Activated naive CD8-positive, alpha-beta T cell treated with anti-CD3 and anti-CD28 coated beads, Interleukin-2, amount 10 ng/mL, durations not matched to agents 7 days and 5 days (primary cell): ENCODE results near the gene CCDC148. TPM values are rescaled to one million over a fixed set of nuclear protein-coding genes. Genes with fewer than 3 reads are reported as not detected.
"Not testable (repeated sequence)": the region's sequence is repeated elsewhere in the genome, so short reads cannot be mapped to it uniquely, and the experiment has no call there.

Experiments
- ATAC-seq: fragments of 150-1000 bp; cut with Tn5 transposase; one replicate; pipeline ENCODE4 v1.10.0; 2021; ENCODE audit warnings: low read depth, moderate library complexity
- POLR2A ChIA-PET: fragments of 350-600 bp; sonication (Branson Sonifier 250); formaldehyde crosslinking; loops from one replicate; lab custom pipeline; 2021; ENCODE audit warnings: antibody characterized with exemption; lab: Charles Lee
- DNase-seq: peaks from one replicate; pipeline ENCODE4 v3.0.0; 2021
- H3K27ac Mint-ChIP-seq: one replicate; pipeline ENCODE4 v1.8.0; 2022; ENCODE audit warnings: mild to moderate bottlenecking, mixed read lengths
- H3K27me3 Mint-ChIP-seq: one replicate; pipeline ENCODE4 v1.8.0; 2022; ENCODE audit warnings: mild to moderate bottlenecking, moderate library complexity, mixed read lengths
- H3K36me3 Mint-ChIP-seq: one replicate; pipeline ENCODE4 v1.8.0; 2021; ENCODE audit warnings: mild to moderate bottlenecking, mixed read lengths
- H3K4me1 Mint-ChIP-seq: one replicate; pipeline ENCODE4 v1.8.0; 2021; ENCODE audit warnings: mixed read lengths
- H3K4me3 Mint-ChIP-seq: one replicate; pipeline ENCODE4 v1.8.0; 2022; ENCODE audit warnings: mild to moderate bottlenecking, moderate library complexity, mixed read lengths
- H3K9me3 Mint-ChIP-seq: one replicate; pipeline ENCODE4 v1.8.0; 2021; ENCODE audit warnings: mixed read lengths
- total RNA-seq, 2 experiments: library from RNA; stranded (reverse); gene quantifications; one replicate each; pipeline ENCODE4 v1.2.3, GENCODE V29; 2021

Gene CCDC148
- total RNA-seq, 2 experiments from 2014 or later, result not detected

DNA sequence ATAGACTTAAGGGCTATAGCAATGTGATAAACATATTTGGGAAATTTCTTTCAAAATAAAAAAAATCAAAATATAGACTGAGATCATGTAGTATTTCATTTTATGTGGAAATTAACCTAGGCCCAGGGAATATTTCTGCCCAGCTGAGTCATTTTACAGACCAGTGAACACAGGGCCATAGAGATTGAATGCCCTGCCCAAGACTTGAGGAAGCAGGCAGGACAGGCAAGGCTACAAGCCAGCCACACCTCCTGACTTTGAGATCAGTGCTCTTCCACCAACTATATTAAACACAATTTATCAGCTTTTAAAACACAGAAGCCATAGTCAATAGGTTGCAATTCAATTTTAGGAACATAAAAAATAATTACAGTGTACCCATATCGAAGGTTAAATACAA, 12.9 kb downstream of the CCDC148 start:
- DNase-seq, result no peak
- ATAC-seq, result no peak
- no peak overlapping the region for H3K27ac Mint-ChIP-seq
- H3K27me3 Mint-ChIP-seq, result peaks cover 6% of the 10 kb centered on the region
- H3K4me3 Mint-ChIP-seq, result no peak overlapping the region
- POLR2A ChIA-PET, result no interaction called here
- H3K36me3 Mint-ChIP-seq, result no peaks in the 10 kb centered on the region
- no peaks in the 10 kb centered on the region for H3K4me1 Mint-ChIP-seq
- peaks cover 2% of the 10 kb centered on the region for H3K9me3 Mint-ChIP-seq

DNA sequence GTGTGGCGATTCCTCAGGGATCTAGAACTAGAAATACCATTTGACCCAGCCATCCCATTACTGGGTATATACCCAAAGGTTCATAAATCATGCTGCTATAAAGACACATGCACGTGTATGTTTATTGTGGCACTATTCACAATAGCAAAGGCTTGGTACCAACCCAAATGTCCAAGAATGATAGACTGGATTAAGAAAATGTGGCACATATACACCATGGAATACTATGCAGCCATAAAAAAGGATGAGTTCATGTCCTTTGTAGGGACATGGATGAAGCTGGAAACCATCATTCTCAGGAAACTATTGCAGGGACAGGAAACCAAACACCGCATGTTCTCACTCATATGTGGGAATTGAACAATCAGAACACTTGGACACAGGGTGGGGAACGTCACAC, 17.5 kb downstream of the CCDC148 start:
- H3K36me3 Mint-ChIP-seq, H3K27me3 Mint-ChIP-seq, DNase-seq, H3K4me1 Mint-ChIP-seq, H3K27ac Mint-ChIP-seq, ATAC-seq, POLR2A ChIA-PET, H3K4me3 Mint-ChIP-seq, H3K9me3 Mint-ChIP-seq: not testable (repeated sequence)

DNA sequence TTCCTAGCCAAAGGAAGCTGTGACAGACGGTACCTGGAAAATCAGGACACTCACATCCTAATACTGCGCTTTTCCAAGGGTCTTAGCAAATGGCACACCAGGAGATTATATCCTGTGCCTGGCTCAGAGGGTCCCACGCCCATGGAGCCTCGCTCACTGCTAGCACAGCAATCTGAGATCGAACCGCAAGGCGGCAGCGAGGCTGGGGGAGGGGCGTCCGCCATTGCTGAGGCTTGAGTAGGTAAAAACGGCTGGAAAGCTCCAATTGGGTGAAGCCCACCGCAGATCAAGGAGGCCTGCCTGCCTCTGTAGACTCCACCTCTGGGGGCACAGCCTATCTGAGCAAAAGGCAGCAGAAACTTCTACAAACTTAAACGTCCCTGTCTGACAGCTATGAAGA, 22.8 kb downstream of the CCDC148 start:
- ATAC-seq, POLR2A ChIA-PET, H3K27me3 Mint-ChIP-seq, H3K36me3 Mint-ChIP-seq, H3K4me1 Mint-ChIP-seq, H3K4me3 Mint-ChIP-seq, DNase-seq, H3K27ac Mint-ChIP-seq, H3K9me3 Mint-ChIP-seq: not testable (repeated sequence)

DNA sequence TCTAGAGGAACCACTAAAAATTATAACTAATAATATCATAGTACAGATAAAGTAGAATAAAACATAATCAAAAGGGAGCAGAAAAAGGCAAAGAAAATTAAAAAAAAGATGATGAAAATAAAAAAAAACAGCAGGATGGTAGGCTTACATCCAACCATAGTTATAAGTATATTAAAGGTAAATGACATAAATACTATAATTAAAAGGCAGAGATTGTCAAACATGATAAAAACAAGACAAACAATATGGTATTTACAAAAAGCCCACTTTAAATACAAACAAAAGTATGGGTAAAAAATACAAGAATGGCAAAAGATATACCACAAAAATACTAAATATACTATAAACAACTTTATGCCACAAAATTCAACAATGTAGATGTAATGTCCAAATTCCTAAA, 24.4 kb downstream of the CCDC148 start:
- peaks cover 5% of the 10 kb centered on the region for H3K27me3 Mint-ChIP-seq
- ATAC-seq (no peak), DNase-seq (no peak)
- peaks cover 4% of the 10 kb centered on the region for H3K36me3 Mint-ChIP-seq
- H3K4me1 Mint-ChIP-seq, result no peaks in the 10 kb centered on the region
- POLR2A ChIA-PET, result no interaction called here
- H3K4me3 Mint-ChIP-seq, result no peak overlapping the region
- H3K27ac Mint-ChIP-seq, result no peak overlapping the region
- peaks cover 11% of the 10 kb centered on the region for H3K9me3 Mint-ChIP-seq

DNA sequence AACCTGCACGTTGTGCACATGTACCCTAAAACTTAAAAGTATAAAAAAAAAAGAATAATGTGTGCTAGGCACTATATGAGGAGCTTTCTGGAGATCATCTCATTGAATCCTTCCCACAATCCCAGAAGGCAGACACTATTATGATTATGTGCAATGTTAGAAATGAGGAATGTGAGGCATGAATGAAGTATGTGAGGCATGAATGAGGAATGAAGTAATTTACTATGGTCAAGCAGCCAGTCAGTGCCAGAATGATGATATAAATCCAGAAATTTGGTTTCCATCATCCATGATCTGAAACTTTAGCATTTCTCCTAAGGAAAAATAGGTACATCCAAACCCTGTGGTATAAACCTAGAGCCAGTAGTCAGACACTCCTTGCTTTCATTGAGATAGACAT, 42.0 kb downstream of the CCDC148 start:
- Mint-ChIP-seq H3K27ac (no peak overlapping the region), H3K4me1 (no peaks in the 10 kb centered on the region), H3K4me3 (no peak overlapping the region), H3K9me3 (peaks cover 9% of the 10 kb centered on the region), H3K36me3 (peaks cover 2% of the 10 kb centered on the region), H3K27me3 (peaks cover 8% of the 10 kb centered on the region)
- POLR2A ChIA-PET, result no interaction called here
- no peak for DNase-seq
- ATAC-seq, result no peak

DNA sequence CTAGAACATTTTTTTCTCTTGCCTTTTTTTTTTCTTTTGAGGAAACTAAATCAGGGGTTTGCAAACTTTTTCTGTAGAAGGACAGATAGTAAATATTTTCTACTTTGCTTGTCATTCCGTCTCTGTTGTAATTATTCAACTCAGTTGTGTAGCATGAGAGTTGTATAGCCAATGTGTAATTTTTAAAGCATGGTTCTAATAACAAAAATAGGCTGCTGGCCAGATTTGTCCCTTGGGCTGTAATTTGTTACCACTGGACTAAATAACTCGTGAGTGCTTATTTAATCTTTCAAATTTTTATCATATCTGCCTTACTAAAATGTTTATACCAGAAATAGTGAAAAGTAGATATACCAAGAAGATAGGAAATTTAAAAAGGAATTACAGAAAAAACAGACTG, 43.0 kb downstream of the CCDC148 start:
- DNase-seq (no peak), ATAC-seq (no peak)
- H3K4me3 Mint-ChIP-seq, result no peak overlapping the region
- no peak overlapping the region for H3K27ac Mint-ChIP-seq
- H3K36me3 Mint-ChIP-seq, result peaks cover 2% of the 10 kb centered on the region
- POLR2A ChIA-PET, result no interaction called here
- peaks cover 8% of the 10 kb centered on the region for H3K27me3 Mint-ChIP-seq
- no peaks in the 10 kb centered on the region for H3K4me1 Mint-ChIP-seq
- peaks cover 10% of the 10 kb centered on the region for H3K9me3 Mint-ChIP-seq

DNA sequence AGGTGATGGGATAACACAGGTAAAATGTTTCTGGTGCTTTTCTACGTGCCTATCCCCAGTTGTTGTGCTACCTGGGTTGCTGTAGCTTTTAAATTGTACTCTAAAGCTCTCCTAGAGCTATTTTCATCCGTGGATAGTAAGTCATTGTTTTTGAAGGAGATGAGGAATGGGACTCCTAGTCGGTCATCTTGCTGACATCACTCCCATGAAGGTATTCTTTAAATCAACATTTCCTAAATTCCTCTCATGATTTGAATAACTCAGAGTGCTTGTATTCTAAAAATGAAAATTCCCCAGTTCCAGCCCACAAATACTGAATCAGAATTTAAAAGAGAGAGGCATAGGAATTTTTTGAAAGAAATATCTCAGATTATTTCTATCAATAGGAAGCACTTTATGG, 44.3 kb downstream of the CCDC148 start:
- H3K4me3 Mint-ChIP-seq, result no peak overlapping the region
- H3K9me3 Mint-ChIP-seq, result peaks cover 10% of the 10 kb centered on the region
- no peaks in the 10 kb centered on the region for H3K4me1 Mint-ChIP-seq
- no peak for DNase-seq
- H3K36me3 Mint-ChIP-seq, result peaks cover 2% of the 10 kb centered on the region
- POLR2A ChIA-PET, result no interaction called here
- H3K27ac Mint-ChIP-seq, result no peak overlapping the region
- H3K27me3 Mint-ChIP-seq, result peaks cover 8% of the 10 kb centered on the region
- ATAC-seq, result no peak

DNA sequence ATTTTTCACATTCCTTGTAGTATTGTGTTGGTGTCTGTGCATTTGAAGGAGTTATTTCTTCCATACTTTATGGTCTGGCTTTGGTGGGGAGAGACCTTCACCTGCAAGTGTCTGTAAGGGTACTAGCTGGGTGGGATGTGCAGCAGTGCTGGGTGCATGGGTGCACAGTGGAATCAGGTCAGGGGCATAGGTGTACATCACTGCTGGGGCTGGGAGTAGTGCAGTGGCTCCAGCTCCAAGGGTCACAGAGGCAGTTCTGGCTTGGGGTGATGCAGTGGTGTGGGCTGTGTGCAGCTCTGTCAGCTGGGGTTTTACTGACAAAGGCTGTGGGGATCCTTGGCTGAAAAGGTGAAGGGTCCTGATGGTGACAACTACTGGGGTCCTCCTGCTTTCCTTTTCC, 44.8 kb downstream of the CCDC148 start:
- H3K36me3 Mint-ChIP-seq, result peaks cover 2% of the 10 kb centered on the region
- DNase-seq (no peak), ATAC-seq (no peak)
- no peak overlapping the region for H3K4me3 Mint-ChIP-seq
- H3K27me3 Mint-ChIP-seq, result peaks cover 8% of the 10 kb centered on the region
- H3K27ac Mint-ChIP-seq, result no peak overlapping the region
- POLR2A ChIA-PET, result no interaction called here
- H3K4me1 Mint-ChIP-seq, result no peaks in the 10 kb centered on the region
- peaks cover 10% of the 10 kb centered on the region for H3K9me3 Mint-ChIP-seq

DNA sequence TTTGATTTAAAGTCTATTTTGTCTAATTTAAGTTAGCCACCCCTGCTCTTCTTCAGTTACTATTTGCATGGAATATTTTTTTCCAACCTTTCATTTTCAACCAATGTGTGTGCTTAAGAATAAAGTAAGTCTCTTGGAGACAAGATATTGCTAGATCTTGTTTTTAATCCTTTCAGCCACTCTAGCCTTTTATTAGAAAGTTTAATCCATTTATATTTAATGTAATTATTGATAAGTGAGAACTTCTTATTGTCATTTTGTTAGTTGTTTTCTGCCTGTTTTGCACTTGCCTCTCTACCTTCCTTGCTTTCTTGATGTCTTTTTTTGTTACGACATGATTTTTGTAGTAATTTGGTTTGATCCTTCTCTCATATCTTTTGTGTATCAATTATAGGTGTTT, 46.4 kb downstream of the CCDC148 start:
- peaks cover 9% of the 10 kb centered on the region for H3K27me3 Mint-ChIP-seq
- H3K4me3 Mint-ChIP-seq, result no peak overlapping the region

DNA sequence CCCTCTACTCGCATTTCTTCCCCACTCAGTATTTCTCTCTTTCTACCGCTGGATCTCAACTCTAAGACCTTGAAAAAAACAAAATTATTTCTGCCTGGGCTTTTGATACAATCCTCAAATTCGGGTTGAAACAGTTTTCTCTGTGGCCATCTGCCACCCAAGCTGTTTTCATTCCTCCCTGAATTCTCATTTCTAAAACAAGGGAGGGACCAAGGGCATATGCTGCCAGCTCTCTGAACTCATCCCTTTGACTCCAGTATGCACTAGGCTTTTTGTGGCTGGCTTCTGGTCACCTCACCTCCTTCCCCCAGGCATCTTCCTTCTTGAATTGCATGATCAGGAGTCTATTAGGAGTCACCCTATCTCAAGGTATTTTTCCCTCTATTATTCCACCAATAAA, 49.5 kb downstream of the CCDC148 start:
- Mint-ChIP-seq H3K4me1 (no peaks in the 10 kb centered on the region), H3K9me3 (peaks cover 7% of the 10 kb centered on the region), H3K27me3 (peaks cover 16% of the 10 kb centered on the region), H3K4me3 (no peak overlapping the region), H3K27ac (no peak overlapping the region), H3K36me3 (peaks cover 2% of the 10 kb centered on the region)
- DNase-seq (no peak), ATAC-seq (no peak)
- POLR2A ChIA-PET, result no interaction called here

More for the DNA sequence above, 46.4 kb downstream of the CCDC148 start:
- POLR2A ChIA-PET, result no interaction called here
- Mint-ChIP-seq H3K9me3 (peaks cover 7% of the 10 kb centered on the region), H3K4me1 (no peaks in the 10 kb centered on the region), H3K27ac (no peak overlapping the region), H3K36me3 (peaks cover 2% of the 10 kb centered on the region)
- DNase-seq, result no peak
- no peak for ATAC-seq

DNA sequence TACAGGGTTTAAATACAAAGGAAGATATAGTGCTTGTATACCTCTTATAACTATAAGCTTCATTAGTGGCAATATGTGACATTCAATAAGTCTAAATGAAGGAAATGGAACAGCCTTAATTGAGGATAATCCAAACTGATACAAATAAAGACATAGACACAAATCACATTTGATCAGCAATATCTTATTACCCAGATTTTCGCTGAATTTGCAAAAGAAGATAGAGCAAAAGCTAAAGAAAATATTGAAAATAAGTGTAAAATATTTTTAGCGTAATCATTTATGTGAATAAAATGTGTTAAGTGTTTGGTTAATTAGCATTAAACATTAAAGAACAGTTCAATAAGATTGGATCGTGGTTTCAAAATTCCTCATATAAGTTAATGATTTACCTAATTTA, 51.2 kb downstream of the CCDC148 start:
- DNase-seq (no peak), ATAC-seq (no peak)
- POLR2A ChIA-PET, result no interaction called here
- peaks cover 4% of the 10 kb centered on the region for H3K9me3 Mint-ChIP-seq
- no peaks in the 10 kb centered on the region for H3K36me3 Mint-ChIP-seq
- H3K27ac Mint-ChIP-seq, result no peak overlapping the region
- H3K4me1 Mint-ChIP-seq, result no peaks in the 10 kb centered on the region
- H3K27me3 Mint-ChIP-seq, result peaks cover 15% of the 10 kb centered on the region
- H3K4me3 Mint-ChIP-seq, result no peak overlapping the region

DNA sequence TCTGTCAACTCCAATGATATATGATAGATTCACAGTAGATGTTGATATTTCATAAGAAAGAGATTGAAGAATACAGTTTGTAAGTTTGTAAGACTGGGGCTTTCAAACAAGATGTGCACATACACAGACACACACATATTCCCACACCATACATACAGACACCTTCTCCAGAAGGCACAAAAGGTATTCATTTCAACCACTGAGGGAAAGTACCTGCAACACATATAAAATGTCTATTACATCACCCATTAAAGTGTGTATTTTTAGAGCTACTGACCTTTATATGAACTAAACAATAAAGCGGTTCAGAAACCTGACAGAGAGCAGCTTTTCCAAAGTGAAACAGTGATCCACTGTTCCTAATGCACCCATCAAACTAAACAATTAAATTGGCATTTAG, 53.3 kb downstream of the CCDC148 start:
- no peak overlapping the region for H3K27ac Mint-ChIP-seq
- POLR2A ChIA-PET, result no interaction called here
- H3K4me1 Mint-ChIP-seq, result no peaks in the 10 kb centered on the region
- peaks cover 20% of the 10 kb centered on the region for H3K27me3 Mint-ChIP-seq
- no peak for DNase-seq
- H3K36me3 Mint-ChIP-seq, result no peaks in the 10 kb centered on the region
- no peak overlapping the region for H3K4me3 Mint-ChIP-seq
- ATAC-seq, result no peak
- peaks cover 3% of the 10 kb centered on the region for H3K9me3 Mint-ChIP-seq

DNA sequence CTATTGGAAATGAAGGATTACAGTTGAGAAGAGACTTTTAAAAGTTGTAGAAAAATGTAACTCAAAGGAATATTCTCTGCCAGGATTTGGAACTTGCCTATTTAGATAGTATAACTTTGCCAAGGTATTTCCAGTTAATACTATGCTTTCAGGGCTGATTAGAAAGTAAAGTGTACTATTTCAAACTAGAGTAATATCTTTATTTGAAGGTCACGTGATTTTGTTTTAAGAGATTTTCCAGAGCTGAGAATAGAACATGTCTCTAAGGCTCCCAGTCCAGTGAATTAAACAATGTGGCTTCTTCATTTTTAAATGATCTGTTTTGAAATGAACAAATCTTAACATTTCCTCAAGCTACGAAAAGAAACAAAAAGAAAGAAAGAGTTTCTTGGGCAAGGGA, 53.9 kb downstream of the CCDC148 start:
- Mint-ChIP-seq H3K36me3 (no peaks in the 10 kb centered on the region), H3K27ac (no peak overlapping the region)
- POLR2A ChIA-PET, result no interaction called here

DNA sequence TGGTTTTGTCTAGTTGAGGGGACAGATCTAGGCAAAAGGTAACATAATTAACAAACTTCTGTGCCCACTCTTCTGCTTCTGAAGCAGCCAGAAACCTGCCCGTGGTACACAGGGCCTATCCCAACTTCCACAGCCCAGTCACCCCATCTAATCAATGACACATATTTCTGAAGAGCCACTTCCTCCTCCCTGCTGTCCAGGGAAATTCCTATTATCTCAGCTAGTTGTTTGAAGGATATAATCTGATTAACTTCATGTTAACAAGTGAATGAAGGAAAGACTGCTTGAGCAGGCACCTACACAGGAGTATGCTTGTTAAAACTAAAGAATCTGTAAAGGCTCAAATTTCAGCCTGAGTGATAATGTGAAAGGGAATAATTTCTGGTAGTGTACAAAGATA, 61.4 kb downstream of the CCDC148 start:
- POLR2A ChIA-PET, result no interaction called here
- no peak overlapping the region for H3K4me3 Mint-ChIP-seq
- no peak for ATAC-seq

More for the DNA sequence above, 53.9 kb downstream of the CCDC148 start:
- Mint-ChIP-seq H3K27me3 (peaks cover 22% of the 10 kb centered on the region), H3K4me1 (no peaks in the 10 kb centered on the region), H3K4me3 (no peak overlapping the region), H3K9me3 (peaks cover 3% of the 10 kb centered on the region)
- ATAC-seq (no peak), DNase-seq (no peak)

DNA sequence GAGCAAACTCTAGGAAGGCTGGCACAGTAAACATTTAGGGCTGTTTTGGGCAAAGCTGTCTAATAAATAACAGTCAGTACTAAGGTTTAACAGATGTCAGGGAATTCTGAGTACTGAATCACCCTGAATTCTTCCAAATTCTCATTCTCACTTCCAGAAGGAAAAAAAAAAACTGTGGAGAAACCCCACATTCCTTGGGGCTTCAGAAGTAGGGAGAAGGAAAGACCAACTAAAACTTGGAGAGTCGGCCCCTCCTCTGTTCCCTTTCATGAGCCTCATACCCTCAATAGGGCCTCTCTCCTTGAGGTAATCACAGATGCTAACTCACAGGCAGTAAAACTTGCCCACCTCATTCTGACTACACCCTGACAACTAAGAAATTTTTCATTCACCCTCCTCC, 62.1 kb downstream of the CCDC148 start:
- H3K9me3 Mint-ChIP-seq, result peaks cover 2% of the 10 kb centered on the region

More for the DNA sequence above, 61.4 kb downstream of the CCDC148 start:
- Mint-ChIP-seq H3K27me3 (peaks cover 10% of the 10 kb centered on the region), H3K27ac (no peak overlapping the region), H3K36me3 (no peaks in the 10 kb centered on the region), H3K9me3 (peaks cover 3% of the 10 kb centered on the region), H3K4me1 (peaks cover 6% of the 10 kb centered on the region)
- no peak for DNase-seq

More for the DNA sequence above, 62.1 kb downstream of the CCDC148 start:
- ATAC-seq, result no peak
- Mint-ChIP-seq H3K27me3 (peaks cover 10% of the 10 kb centered on the region), H3K27ac (no peak overlapping the region), H3K4me1 (peaks cover 6% of the 10 kb centered on the region), H3K36me3 (no peaks in the 10 kb centered on the region), H3K4me3 (no peak overlapping the region)
- POLR2A ChIA-PET, result no interaction called here
- DNase-seq, result no peak
